Tibial nerve (tissue), 4 donors: ENCODE measurements around the gene EXOC6B.

ENCODE experiments used
- EP300 ChIP-seq, 2 donors: sonication (generic); formaldehyde crosslinking; IDR thresholded peaks; one replicate each; pipeline ENCODE4 v1.6.1; 2017; ENCODE audit warnings: antibody characterized with exemption in 2 of 2, mild to moderate bottlenecking in 1 of 2
- POLR2A ChIP-seq, 2 donors: fragments of 450-650 bp; IDR thresholded peaks; one replicate each; pipeline ENCODE4 v1.6.1; 2017; ENCODE audit warnings: antibody characterized with exemption in 2 of 2, mild to moderate bottlenecking in 2 of 2, moderate library complexity in 2 of 2
- TF ChIP-seq, protein P1 (sequence below), 5 experiments: fragments of 200-600 bp in 3 of 5; fragments of 450-650 bp in 2 of 5; sonication (generic) in 3 of 5; IDR thresholded peaks; one replicate each; pipeline ENCODE4 v1.5.1; 2016 to 2019; ENCODE audit warnings: antibody characterized with exemption in 5 of 5, mild to moderate bottlenecking in 3 of 5, moderate library complexity in 2 of 5

DNA sequence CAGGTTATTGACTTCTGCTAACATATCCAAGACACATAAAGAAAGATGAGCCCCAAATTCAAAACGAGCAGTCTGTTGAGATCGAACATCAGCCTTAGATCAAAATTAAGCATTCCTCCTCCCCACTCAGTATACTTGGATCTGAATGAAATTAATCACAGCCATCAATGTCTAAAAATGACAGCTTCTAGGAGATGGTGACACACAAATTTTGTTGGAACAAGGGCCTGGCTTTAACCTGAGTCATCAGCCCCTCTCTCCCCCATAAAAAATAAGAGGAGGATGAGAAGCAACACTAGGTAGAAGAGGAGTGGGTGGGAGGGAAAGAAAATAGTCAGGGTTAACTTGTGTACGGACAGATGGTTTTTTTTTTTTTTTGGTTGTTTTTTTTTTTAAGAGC is 223.1 kb downstream of the EXOC6B start:
- TF ChIP-seq, protein P1, sequence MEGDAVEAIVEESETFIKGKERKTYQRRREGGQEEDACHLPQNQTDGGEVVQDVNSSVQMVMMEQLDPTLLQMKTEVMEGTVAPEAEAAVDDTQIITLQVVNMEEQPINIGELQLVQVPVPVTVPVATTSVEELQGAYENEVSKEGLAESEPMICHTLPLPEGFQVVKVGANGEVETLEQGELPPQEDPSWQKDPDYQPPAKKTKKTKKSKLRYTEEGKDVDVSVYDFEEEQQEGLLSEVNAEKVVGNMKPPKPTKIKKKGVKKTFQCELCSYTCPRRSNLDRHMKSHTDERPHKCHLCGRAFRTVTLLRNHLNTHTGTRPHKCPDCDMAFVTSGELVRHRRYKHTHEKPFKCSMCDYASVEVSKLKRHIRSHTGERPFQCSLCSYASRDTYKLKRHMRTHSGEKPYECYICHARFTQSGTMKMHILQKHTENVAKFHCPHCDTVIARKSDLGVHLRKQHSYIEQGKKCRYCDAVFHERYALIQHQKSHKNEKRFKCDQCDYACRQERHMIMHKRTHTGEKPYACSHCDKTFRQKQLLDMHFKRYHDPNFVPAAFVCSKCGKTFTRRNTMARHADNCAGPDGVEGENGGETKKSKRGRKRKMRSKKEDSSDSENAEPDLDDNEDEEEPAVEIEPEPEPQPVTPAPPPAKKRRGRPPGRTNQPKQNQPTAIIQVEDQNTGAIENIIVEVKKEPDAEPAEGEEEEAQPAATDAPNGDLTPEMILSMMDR (IDR thresholded peaks at IDR 0.05) = no peak
- no peak for TF ChIP-seq EP300 (IDR thresholded peaks at IDR 0.05)
- TF ChIP-seq POLR2A (IDR thresholded peaks at IDR 0.05) = no peak
